Thyroid gland (tissue), 4 donors: ENCODE measurements around the gene PRR5. TPM values are rescaled to one million over a fixed set of nuclear protein-coding genes. Genes with fewer than 3 reads are reported as not detected.

ENCODE experiments used
- DNase-seq, 2 donors: peaks; one replicate each; pipeline ENCODE4 v3.0.0-alpha.2; 2019
- H3K27ac ChIP-seq, 3 donors: fragments of 200-600 bp; sonication (generic); 1 replicate in 2 of 3; 2 replicates in 1 of 3; pipeline ENCODE4 v1.5.1; 2016 to 2019; ENCODE audit warnings: mild to moderate bottlenecking in 1 of 3, moderate library complexity in 1 of 3
- H3K27me3 ChIP-seq: fragments of 200-600 bp; sonication (generic); one replicate; pipeline ENCODE4 v1.5.1; 2019
- H3K36me3 ChIP-seq, 2 donors: fragments of 200-600 bp; sonication (generic); one replicate each; pipeline ENCODE4 v1.5.1; 2016 to 2019
- H3K4me1 ChIP-seq, 2 donors: fragments of 200-600 bp; sonication (generic); one replicate each; pipeline ENCODE4 v1.5.1; 2017 to 2019
- H3K4me3 ChIP-seq, 3 donors: fragments of 200-600 bp; sonication (generic); replicated peaks in 1 of 3; 1 replicate in 2 of 3; 2 replicates in 1 of 3; pipeline ENCODE4 v1.5.1; 2016; ENCODE audit warnings: mild to moderate bottlenecking in 1 of 3
- H3K9me3 ChIP-seq: fragments of 200-600 bp; sonication (generic); one replicate; pipeline ENCODE4 v1.5.1; 2017
- POLR2A ChIP-seq, 2 donors: fragments of 450-650 bp; IDR thresholded peaks; one replicate each; pipeline ENCODE4 v1.6.1; 2017; ENCODE audit warnings: antibody characterized with exemption in 2 of 2, mild to moderate bottlenecking in 2 of 2, moderate library complexity in 1 of 2
- WGBS, 2 donors: methylation state at CpG; one replicate each; pipeline ENCODE4 v1.1.5; 2017; 5-methylcytosine and 5-hydroxymethylcytosine counted together
- intact Hi-C: fragments of 100-400 bp; cut with DNase I; formaldehyde crosslinking; loops from one replicate; pipeline ENCODE4 v1.15.1; 2023
- total RNA-seq, 4 donors: library from RNA; depleted of rRNA; stranded (reverse); fragments of >200 nt; gene quantifications; one replicate each; pipeline ENCODE4 v1.2.3, GENCODE V29; 2016
- TF ChIP-seq, protein P1 (sequence below), 6 experiments: fragments of 200-600 bp in 3 of 6; fragments of 450-650 bp in 3 of 6; sonication (generic) in 3 of 6; IDR thresholded peaks; one replicate each; pipeline ENCODE4 v1.5.1; 2016 to 2019; ENCODE audit warnings: antibody characterized with exemption in 6 of 6, mild to moderate bottlenecking in 2 of 6, inconsistent platforms in 1 of 6, moderate library complexity in 1 of 6

Gene PRR5
- total RNA-seq, 4 donors from 2014 or later, result 17.3 to 31.8 (median 26.9) TPM

DNA sequence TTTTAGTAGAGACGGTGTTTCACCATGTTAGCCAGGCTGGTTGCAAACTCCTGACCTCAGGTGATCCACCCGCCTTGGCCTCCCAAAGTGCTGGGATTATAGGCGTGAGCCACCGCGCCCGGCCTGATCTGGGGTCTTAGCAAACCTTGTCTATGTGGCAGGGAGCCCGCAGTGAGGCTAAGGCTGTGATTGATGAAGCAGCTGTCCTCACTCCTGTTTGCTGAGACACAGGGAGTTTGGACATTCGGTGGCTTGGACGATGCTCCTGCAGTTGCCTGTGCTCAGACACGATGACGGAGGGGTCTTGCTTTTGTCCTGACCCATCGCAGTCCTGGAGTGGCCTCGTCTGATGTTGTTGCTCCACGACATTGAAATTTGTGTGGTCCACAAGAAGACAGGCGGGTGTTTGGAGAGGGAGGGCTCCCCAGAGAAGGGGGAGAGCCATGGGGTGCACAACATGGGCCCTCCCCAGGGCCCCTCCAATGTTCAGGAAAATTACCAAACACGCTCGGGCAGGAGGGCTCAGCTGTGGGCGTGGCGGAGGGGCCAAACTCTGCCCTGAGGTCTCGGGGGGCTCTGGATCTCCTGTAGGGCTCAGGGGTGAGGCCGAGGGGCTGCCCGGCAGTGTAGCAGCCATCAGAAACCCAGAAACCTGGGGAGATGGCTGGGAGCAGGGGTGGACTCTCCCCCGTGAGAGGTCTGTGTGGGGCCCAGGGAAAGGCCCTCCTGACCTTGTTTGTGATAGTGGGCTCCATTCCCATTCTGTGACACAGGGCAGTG is 41.8 kb upstream of the PRR5 start:
- no peak for DNase-seq
- intact Hi-C loops, result no loop called here
- Histone ChIP-seq H3K4me3 (no peak overlapping the region), H3K36me3 (no peaks in the 10 kb centered on the region), H3K27me3 (no peaks in the 10 kb centered on the region), H3K27ac (no peak overlapping the region), H3K4me1 (peaks cover 13 to 31% of the 10 kb centered on the region in 2 donors), H3K9me3 (no peaks in the 10 kb centered on the region)
- WGBS, 2 donors, result 90 to 91% methylated on average over 18 to 23 of the region's 23 CpGs
- TF ChIP-seq, protein P1, sequence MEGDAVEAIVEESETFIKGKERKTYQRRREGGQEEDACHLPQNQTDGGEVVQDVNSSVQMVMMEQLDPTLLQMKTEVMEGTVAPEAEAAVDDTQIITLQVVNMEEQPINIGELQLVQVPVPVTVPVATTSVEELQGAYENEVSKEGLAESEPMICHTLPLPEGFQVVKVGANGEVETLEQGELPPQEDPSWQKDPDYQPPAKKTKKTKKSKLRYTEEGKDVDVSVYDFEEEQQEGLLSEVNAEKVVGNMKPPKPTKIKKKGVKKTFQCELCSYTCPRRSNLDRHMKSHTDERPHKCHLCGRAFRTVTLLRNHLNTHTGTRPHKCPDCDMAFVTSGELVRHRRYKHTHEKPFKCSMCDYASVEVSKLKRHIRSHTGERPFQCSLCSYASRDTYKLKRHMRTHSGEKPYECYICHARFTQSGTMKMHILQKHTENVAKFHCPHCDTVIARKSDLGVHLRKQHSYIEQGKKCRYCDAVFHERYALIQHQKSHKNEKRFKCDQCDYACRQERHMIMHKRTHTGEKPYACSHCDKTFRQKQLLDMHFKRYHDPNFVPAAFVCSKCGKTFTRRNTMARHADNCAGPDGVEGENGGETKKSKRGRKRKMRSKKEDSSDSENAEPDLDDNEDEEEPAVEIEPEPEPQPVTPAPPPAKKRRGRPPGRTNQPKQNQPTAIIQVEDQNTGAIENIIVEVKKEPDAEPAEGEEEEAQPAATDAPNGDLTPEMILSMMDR (IDR thresholded peaks at IDR 0.05), result no peak
- no peak for TF ChIP-seq POLR2A (IDR thresholded peaks at IDR 0.05)

DNA sequence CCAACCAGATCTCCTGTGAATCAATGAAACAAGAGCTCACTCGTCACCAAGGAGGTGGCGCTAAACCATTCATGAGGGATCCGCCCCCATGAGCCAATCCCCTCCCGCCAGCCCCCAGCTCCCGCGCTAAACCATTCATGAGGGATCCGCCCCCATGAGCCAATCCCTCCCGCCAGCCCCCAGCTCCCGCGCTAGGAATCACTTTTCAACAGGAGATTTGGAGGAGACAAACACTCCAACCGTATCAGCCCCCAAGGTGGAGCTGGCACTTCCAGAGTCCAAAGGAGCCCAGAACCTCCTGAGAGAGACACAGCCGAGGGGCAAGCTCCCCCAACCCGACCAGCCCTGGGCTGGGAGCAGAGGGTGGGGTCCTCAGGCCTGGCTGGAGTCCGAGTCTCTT is 40.9 kb upstream of the PRR5 start:
- H3K4me3 ChIP-seq, result no peak overlapping the region
- no peak overlapping the region for H3K27ac ChIP-seq
- no peaks in the 10 kb centered on the region for H3K27me3 ChIP-seq
- no peaks in the 10 kb centered on the region for H3K9me3 ChIP-seq
- intact Hi-C loops, result no loop called here
- no peak for TF ChIP-seq POLR2A (IDR thresholded peaks at IDR 0.05)
- TF ChIP-seq, protein P1 (IDR thresholded peaks at IDR 0.05), result no peak
- H3K4me1 ChIP-seq, result peaks cover 13 to 32% of the 10 kb centered on the region in 2 donors
- H3K36me3 ChIP-seq, result no peaks in the 10 kb centered on the region
- WGBS, 2 donors, result 36 to 71% methylated on average over 9 to 13 of the region's 14 CpGs
- no peak for DNase-seq

DNA sequence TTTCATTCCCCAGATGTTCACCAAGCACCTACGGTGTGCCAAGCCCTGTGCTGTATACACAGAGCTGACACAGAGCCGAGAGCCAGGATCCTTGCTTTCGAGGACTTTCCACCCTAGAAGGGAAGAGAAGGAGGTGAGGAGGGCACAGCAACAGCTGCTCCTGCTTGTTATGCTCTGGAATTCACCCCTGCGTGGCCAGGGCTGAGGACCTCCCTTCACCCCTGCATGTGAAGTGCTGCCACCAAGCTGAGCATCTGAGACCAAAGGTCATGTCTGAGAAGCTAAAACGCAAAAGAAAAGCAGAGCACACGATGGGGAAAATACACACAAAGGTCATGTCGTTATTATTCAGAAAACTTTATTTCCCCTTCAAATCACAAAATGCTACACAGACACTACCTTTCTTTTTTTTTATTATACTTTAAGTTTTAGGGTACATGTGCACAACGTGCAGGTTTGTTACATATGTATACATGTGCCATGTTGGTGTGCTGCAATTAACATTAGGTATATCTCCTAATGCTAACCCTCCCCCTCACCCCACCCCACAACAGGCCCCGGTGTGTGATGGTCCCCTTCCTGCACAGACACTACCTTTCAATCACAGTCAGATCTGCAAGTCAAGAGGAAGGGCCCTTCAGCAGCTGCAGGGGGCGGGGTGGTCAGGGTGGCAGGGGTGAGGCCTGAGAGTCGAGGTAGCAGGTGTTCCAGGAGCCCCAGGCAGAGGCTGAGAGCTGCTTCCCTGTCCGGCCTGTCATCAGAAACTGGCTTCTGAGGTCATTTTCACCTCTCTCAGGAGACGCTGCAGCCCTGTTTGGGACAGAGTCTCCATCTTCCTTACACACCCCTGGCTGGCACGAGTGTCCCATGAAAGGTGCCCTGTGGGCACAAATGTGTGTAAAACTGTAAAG is 40.1 kb upstream of the PRR5 start:
- H3K4me1 ChIP-seq, result peaks cover 13 to 32% of the 10 kb centered on the region in 2 donors
- no peaks in the 10 kb centered on the region for H3K36me3 ChIP-seq
- no peaks in the 10 kb centered on the region for H3K27me3 ChIP-seq
- H3K27ac ChIP-seq, result no peak overlapping the region
- no peak for DNase-seq
- no peak overlapping the region for H3K4me3 ChIP-seq
- TF ChIP-seq, protein P1 (IDR thresholded peaks at IDR 0.05), result no peak
- no peak for TF ChIP-seq POLR2A (IDR thresholded peaks at IDR 0.05)
- intact Hi-C loops, result no loop called here
- H3K9me3 ChIP-seq, result no peaks in the 10 kb centered on the region
- 74 to 82% methylated on average over 13 to 14 of the region's 14 CpGs for WGBS, 2 donors

DNA sequence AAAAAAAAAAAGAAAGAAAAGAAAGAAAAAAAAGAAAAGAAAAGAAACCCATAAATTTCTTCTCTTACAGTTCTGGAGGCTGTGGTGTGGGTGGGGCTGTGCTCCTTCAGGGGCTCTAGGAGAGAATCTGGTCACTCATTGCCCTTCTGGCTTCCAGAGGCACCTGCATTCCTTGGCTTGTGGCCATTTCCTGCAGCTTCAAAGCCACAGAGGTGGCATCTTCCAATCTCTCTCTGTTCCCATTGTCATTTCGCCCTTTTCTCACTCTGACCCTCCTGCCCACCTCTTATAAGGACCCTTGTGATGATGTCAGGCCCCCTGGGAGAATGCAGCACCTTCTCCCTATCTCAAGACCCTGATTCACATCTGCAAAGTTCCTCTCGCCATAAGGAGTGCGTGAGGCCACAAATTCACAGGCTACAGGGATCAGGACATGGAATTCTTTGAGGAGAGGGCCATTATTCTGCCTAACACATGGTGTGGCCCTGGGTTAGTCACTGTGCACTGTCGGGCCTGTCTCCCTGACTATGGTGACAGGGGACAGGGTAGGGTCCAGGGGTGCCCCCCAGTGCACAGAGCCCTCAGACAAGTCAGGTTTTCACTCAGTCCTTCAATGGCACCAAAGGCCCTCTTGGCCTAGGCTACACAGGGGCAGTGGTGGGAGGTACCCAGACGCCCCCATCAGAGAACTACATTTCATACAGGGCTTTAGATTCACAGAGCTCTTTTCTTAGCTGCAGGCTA is 38.6 kb upstream of the PRR5 start:
- Histone ChIP-seq H3K9me3 (no peaks in the 10 kb centered on the region), H3K36me3 (no peaks in the 10 kb centered on the region), H3K4me1 (peaks cover 13 to 34% of the 10 kb centered on the region in 2 donors), H3K27ac (no peak overlapping the region), H3K4me3 (no peak overlapping the region), H3K27me3 (no peaks in the 10 kb centered on the region)
- DNase-seq, result no peak
- WGBS, 2 donors, result 84 to 98% methylated on average over 5 of the region's 5 CpGs
- intact Hi-C loops, result no loop called here
- no peak for TF ChIP-seq POLR2A (IDR thresholded peaks at IDR 0.05)
- TF ChIP-seq, protein P1 (IDR thresholded peaks at IDR 0.05), result no peak
